ENCODE data around the gene AOPEP.

AOPEP gene

GRCh38 chr9:94717761-94718160 is 8.7 kb upstream of the AOPEP start:
- peak; percentile 21 for DNase-seq (ENCODE audit: low read depth)

- DNase-seq (ENCODE audit: low read depth) = no peak
These were observed 7.6 kb upstream of the AOPEP start for GRCh38 chr9:94718936-94719335.

GRCh38 chr9:94719878-94720277 is 6.6 kb upstream of the AOPEP start:
- no peak for DNase-seq (ENCODE audit: low read depth)

GRCh38 chr9:94720846-94721549 is 5.5 kb upstream of the AOPEP start:
- no peak for DNase-seq (ENCODE audit: low read depth)

- no peak for DNase-seq (ENCODE audit: low read depth)
These were observed 4.7 kb upstream of the AOPEP start for GRCh38 chr9:94721754-94722153.

- DNase-seq (ENCODE audit: low read depth) = no peak
These were observed 1.2 kb upstream of the AOPEP start for GRCh38 chr9:94725293-94725692.

- DNase-seq (ENCODE audit: low read depth) = no peak
These were observed 2.2 kb downstream of the AOPEP start for GRCh38 chr9:94728719-94729118.

GRCh38 chr9:94729199-94729598 is 2.7 kb downstream of the AOPEP start:
- DNase-seq (ENCODE audit: low read depth) = no peak

- no peak for DNase-seq (ENCODE audit: low read depth)
These were observed 7.7 kb downstream of the AOPEP start for GRCh38 chr9:94734054-94734754.

GRCh38 chr9:94736759-94737158 is 10.3 kb downstream of the AOPEP start:
- no peak for DNase-seq (ENCODE audit: low read depth)

- DNase-seq (ENCODE audit: low read depth) = no peak
These were observed 13.8 kb downstream of the AOPEP start for GRCh38 chr9:94740145-94740840.

- DNase-seq (ENCODE audit: low read depth) = no peak
These were observed 15.4 kb downstream of the AOPEP start for GRCh38 chr9:94741866-94742265.

GRCh38 chr9:94743035-94743954 is 16.8 kb downstream of the AOPEP start:
- DNase-seq (ENCODE audit: low read depth) = no peak

- no peak for DNase-seq (ENCODE audit: low read depth)
These were observed 19.5 kb downstream of the AOPEP start for GRCh38 chr9:94745806-94746540.

- no peak for DNase-seq (ENCODE audit: low read depth)
These were observed 20.3 kb downstream of the AOPEP start for GRCh38 chr9:94746541-94747370.

- peak; percentile 7 for DNase-seq (ENCODE audit: low read depth)
These were observed 28.5 kb downstream of the AOPEP start for GRCh38 chr9:94754976-94755475.

GRCh38 chr9:94757158-94757557 is 30.7 kb downstream of the AOPEP start:
- peak; percentile 90 for DNase-seq (ENCODE audit: low read depth)

GRCh38 chr9:94758031-94758430 is 31.5 kb downstream of the AOPEP start:
- no peak for DNase-seq (ENCODE audit: low read depth)

- DNase-seq (ENCODE audit: low read depth) = no peak
These were observed 32.4 kb downstream of the AOPEP start for GRCh38 chr9:94758880-94759279.

GRCh38 chr9:94760010-94760409 is 33.5 kb downstream of the AOPEP start:
- DNase-seq (ENCODE audit: low read depth) = no peak
